ENCODE data around the gene CDCP2. TPM values are rescaled to one million over a fixed set of nuclear protein-coding genes. Genes with fewer than 3 reads are reported as not detected.
A peak's percentile ranks its signal among the peaks of the same experiment; 100 is the strongest.
"Not testable (repeated sequence)": the region's sequence is repeated elsewhere in the genome, so short reads cannot be mapped to it uniquely, and the experiment has no call there.

CDCP2 gene
- polyA plus RNA-seq, 1 donor, result not detected

DNA sequence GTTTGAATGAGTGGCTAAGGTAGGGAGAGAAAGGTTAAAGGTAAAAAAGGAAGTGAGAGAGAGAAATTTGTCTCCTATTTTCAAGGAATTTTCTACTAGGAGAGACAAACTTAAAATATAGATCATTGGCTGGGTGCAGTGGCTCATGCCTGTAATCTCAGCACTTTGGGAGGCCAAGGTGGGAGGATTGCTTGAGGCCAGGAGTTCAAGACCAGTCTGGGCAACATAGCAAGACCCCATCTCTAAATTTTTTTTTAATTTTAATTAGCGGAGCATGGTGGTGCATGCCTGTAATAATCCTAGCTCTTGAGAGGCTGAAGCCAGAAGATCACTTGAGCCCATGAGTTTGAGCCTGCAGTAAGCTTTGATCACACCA, 58.1 kb downstream of the CDCP2 start:
- H3K27ac ChIP-seq (ENCODE audit: low read length), result peak overlapping the region; percentile 73
- DNase-seq; H3K27me3 ChIP-seq (ENCODE audit: control insufficient read depth, insufficient read depth, low read length); H3K4me3 ChIP-seq (ENCODE audit: low read length); H3K36me3 ChIP-seq (ENCODE audit: control insufficient read depth, insufficient read depth, low read length); H3K9me3 ChIP-seq (ENCODE audit: control insufficient read depth, low read depth, low read length): not testable (repeated sequence)
- peaks cover 27% of the 10 kb centered on the region for H3K4me1 ChIP-seq (ENCODE audit: control insufficient read depth, insufficient read depth, low read length)
- no CpG with 5 or more reads among the region's 1 CpG for WGBS (ENCODE audit: insufficient coverage, low lambda C conversion rate)

DNA sequence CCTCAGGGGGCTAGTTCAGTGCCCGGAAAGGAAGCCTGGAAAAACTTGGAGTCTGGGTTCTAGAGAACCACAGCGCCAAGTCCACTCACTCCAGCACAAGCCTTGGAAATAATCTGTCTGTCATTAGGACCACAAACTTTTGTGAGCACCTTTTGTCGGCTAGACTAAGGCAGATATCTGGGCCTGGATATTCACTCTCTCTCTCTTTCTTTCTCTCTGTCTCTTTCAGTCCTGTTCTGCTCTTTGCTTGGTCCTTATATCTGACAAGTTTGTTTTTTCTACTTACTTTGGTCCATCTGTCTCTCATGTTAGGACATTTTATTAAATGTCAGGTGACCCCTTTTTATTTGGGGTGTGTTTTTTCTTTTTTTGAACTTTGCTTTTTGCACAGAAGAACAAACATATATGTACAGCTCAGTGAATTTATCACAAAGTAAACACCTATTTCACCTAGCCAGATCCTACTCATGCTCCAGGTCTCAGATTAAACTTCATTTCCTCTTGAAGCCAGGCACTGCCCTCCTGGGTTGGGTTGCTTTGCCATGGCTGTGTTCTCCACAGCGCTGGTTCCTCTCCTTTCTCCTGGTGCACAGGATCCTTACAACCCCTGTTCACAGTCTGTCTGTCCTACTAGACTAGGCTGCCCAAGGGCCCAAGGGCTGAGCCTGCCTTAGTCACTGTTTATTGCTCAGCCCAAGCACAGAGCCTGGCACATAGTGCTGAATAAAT, 58.6 kb downstream of the CDCP2 start:
- 0% methylated on average over 1 of the region's 4 CpGs for WGBS (ENCODE audit: insufficient coverage, low lambda C conversion rate)
- Histone ChIP-seq H3K4me1 (ENCODE audit: control insufficient read depth, insufficient read depth, low read length) (peaks cover 27% of the 10 kb centered on the region), H3K9me3 (ENCODE audit: control insufficient read depth, low read depth, low read length) (no peaks in the 10 kb centered on the region), H3K4me3 (ENCODE audit: low read length) (no peak overlapping the region), H3K27me3 (ENCODE audit: control insufficient read depth, insufficient read depth, low read length) (no peaks in the 10 kb centered on the region), H3K27ac (ENCODE audit: low read length) (peak overlapping the region; percentile 73), H3K36me3 (ENCODE audit: control insufficient read depth, insufficient read depth, low read length) (peaks cover 6% of the 10 kb centered on the region)
- peak in 1 of 2 donors; percentile 64 for DNase-seq

DNA sequence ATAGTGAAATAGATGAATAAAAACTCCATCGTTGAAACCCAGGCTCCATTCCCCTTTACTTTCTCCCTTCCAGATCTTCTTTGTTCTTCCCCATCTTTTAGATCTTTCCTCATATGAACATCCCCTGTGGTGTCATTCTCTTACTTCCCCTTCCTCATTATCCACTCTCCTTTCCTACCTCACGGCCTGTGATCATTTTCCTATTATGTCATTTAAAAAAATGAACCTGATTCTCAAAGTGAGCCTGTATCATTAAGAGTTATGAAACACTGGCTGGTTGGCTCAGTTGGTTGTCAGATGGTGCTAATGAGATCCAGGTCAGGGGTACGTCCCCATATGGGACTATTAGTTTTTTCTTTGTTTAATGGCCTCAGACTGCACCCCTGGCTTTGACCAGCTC, 61.1 kb downstream of the CDCP2 start:
- H3K9me3 ChIP-seq (ENCODE audit: control insufficient read depth, low read depth, low read length), result no peaks in the 10 kb centered on the region
- no peak overlapping the region for H3K27ac ChIP-seq (ENCODE audit: low read length)
- peaks cover 27% of the 10 kb centered on the region for H3K4me1 ChIP-seq (ENCODE audit: control insufficient read depth, insufficient read depth, low read length)
- no peak overlapping the region for H3K4me3 ChIP-seq (ENCODE audit: low read length)
- DNase-seq, result no peak
- H3K27me3 ChIP-seq (ENCODE audit: control insufficient read depth, insufficient read depth, low read length), result no peaks in the 10 kb centered on the region
- WGBS (ENCODE audit: insufficient coverage, low lambda C conversion rate), result 100% methylated on average over 2 of the region's 3 CpGs
- peaks cover 3% of the 10 kb centered on the region for H3K36me3 ChIP-seq (ENCODE audit: control insufficient read depth, insufficient read depth, low read length)

DNA sequence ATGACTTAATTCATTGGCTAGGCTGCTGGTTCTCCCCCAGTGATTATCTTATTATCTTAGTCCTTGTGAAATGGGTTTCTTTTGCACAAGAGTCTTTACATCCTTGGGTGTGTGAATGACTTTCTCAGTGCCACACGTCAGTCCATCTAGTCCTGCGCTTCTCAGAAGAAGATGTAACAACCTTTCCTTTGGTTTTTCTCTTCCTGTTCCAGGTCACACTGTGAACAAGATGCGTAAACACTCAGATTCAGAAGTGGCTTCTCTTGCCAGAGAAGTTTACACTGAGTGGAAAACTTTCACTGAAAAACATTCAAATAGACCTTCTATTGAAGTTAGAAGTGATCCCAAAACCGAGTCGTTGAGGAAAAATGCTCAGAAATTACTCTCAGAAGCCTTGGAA, 64.4 kb downstream of the CDCP2 start:
- no peak for DNase-seq
- Histone ChIP-seq H3K36me3 (ENCODE audit: control insufficient read depth, insufficient read depth, low read length) (no peaks in the 10 kb centered on the region), H3K27me3 (ENCODE audit: control insufficient read depth, insufficient read depth, low read length) (no peaks in the 10 kb centered on the region), H3K4me1 (ENCODE audit: control insufficient read depth, insufficient read depth, low read length) (no peaks in the 10 kb centered on the region), H3K9me3 (ENCODE audit: control insufficient read depth, low read depth, low read length) (no peaks in the 10 kb centered on the region), H3K27ac (ENCODE audit: low read length) (no peak overlapping the region), H3K4me3 (ENCODE audit: low read length) (no peak overlapping the region)
- WGBS (ENCODE audit: insufficient coverage, low lambda C conversion rate), result no CpG with 5 or more reads among the region's 5 CpGs

DNA sequence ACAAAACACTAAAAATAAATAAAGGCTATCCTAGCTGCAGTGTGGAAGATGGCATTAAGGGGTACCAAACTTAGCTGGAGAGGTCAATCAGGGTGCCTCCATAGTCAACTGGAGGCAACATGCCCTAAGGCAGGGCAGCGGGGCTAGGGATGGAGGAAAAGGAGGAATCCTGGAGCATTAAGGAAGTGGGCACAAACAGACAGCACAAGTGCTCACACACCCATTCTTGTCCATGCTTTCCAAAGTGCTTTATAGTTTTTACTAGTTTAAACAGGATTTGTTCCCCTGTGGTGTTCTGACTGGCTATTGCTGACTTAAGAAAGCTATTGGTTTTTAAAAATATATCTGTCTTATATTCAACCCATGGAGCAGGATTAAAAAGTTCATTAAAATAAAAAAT, 66.0 kb downstream of the CDCP2 start:
- H3K27me3 ChIP-seq (ENCODE audit: control insufficient read depth, insufficient read depth, low read length), result no peaks in the 10 kb centered on the region
- no peaks in the 10 kb centered on the region for H3K4me1 ChIP-seq (ENCODE audit: control insufficient read depth, insufficient read depth, low read length)
- no peak for DNase-seq
- no peaks in the 10 kb centered on the region for H3K9me3 ChIP-seq (ENCODE audit: control insufficient read depth, low read depth, low read length)
- no peaks in the 10 kb centered on the region for H3K36me3 ChIP-seq (ENCODE audit: control insufficient read depth, insufficient read depth, low read length)
- no peak overlapping the region for H3K27ac ChIP-seq (ENCODE audit: low read length)
- H3K4me3 ChIP-seq (ENCODE audit: low read length), result no peak overlapping the region
- WGBS (ENCODE audit: insufficient coverage, low lambda C conversion rate), result no CpG with 5 or more reads among the region's 1 CpG

DNA sequence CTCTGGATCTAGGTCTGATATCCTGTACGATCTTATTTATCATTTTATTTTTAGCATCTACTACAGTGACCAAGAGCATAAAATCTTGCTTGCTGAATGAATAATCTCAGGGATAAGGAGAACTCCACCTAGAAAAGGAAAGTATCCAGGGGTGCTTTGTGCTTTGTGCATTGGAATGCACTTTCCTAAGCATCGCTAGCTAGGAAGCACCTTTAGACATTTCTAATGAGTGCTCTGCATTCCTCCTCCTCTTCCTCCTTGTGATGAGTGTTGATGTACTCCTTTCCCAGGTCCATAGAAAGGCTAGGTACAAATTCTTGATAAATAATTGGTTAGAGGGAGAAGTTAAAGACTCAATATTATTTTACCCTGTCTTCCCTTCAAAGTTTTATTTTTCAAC, 68.0 kb downstream of the CDCP2 start:
- Histone ChIP-seq H3K36me3 (ENCODE audit: control insufficient read depth, insufficient read depth, low read length) (no peaks in the 10 kb centered on the region), H3K4me3 (ENCODE audit: low read length) (no peak overlapping the region), H3K27ac (ENCODE audit: low read length) (no peak overlapping the region), H3K27me3 (ENCODE audit: control insufficient read depth, insufficient read depth, low read length) (no peaks in the 10 kb centered on the region), H3K9me3 (ENCODE audit: control insufficient read depth, low read depth, low read length) (no peaks in the 10 kb centered on the region), H3K4me1 (ENCODE audit: control insufficient read depth, insufficient read depth, low read length) (peaks cover 3% of the 10 kb centered on the region)
- 100% methylated on average over 1 of the region's 2 CpGs for WGBS (ENCODE audit: insufficient coverage, low lambda C conversion rate)
- DNase-seq, result no peak

Other genes starting within 250 kb of the CDCP2 start
- gene IFT25, start 207.3 kb downstream of the CDCP2 start, polyA plus RNA-seq, result 36.0 TPM
- 33.5 TPM for gene LRRC42, start 206.7 kb downstream of the CDCP2 start, polyA plus RNA-seq
- 0.51 TPM for gene LDLRAD1, start 134.8 kb downstream of the CDCP2 start, polyA plus RNA-seq
- 373 TPM for gene TMEM59, start 99.8 kb downstream of the CDCP2 start, polyA plus RNA-seq
- gene TCEANC2, start 99.4 kb downstream of the CDCP2 start, polyA plus RNA-seq, result 5.6 TPM
- gene CYB5RL, start 47.0 kb upstream of the CDCP2 start, polyA plus RNA-seq, result 8.2 TPM
- 80.6 TPM for gene MRPL37, start 47.2 kb upstream of the CDCP2 start, polyA plus RNA-seq